Activated naive CD4-positive, alpha-beta T cell (primary cell): Measurements from ENCODE around the gene ARHGEF10L.

Experiments
- DNase-seq, 4 experiments: peaks; one replicate each; lab custom pipeline; 2025; lab: John Stamatoyannopoulos, UW

The ARHGEF10L gene

GRCh38 chr1:17568014-17568900, 28.8 kb downstream of the ARHGEF10L start:
- no peak for DNase-seq

GRCh38 chr1:17569200-17570139, 30.0 kb downstream of the ARHGEF10L start:
- DNase-seq = no peak

- no peak for DNase-seq
Measured at GRCh38 chr1:17570228-17570627, 30.7 kb downstream of the ARHGEF10L start.

- DNase-seq = no peak
Measured at GRCh38 chr1:17572264-17572985, 32.9 kb downstream of the ARHGEF10L start.

GRCh38 chr1:17573518-17574041, 34.1 kb downstream of the ARHGEF10L start:
- no peak for DNase-seq

- DNase-seq = no peak
Measured at GRCh38 chr1:17574516-17574915, 35.0 kb downstream of the ARHGEF10L start.

GRCh38 chr1:17575797-17576518, 36.5 kb downstream of the ARHGEF10L start:
- DNase-seq = no peak

- no peak for DNase-seq
Measured at GRCh38 chr1:17576519-17576853, 37.0 kb downstream of the ARHGEF10L start.

- DNase-seq = no peak
Measured at GRCh38 chr1:17577907-17578297, 38.4 kb downstream of the ARHGEF10L start.

GRCh38 chr1:17579951-17580939, 40.7 kb downstream of the ARHGEF10L start:
- no peak for DNase-seq

GRCh38 chr1:17581389-17582123, 42.1 kb downstream of the ARHGEF10L start:
- no peak for DNase-seq

GRCh38 chr1:17582124-17582774, 42.8 kb downstream of the ARHGEF10L start:
- no peak for DNase-seq

- no peak for DNase-seq
Measured at GRCh38 chr1:17584539-17584938, 45.0 kb downstream of the ARHGEF10L start.

- no peak for DNase-seq
Measured at GRCh38 chr1:17585266-17585987, 45.9 kb downstream of the ARHGEF10L start.

GRCh38 chr1:17586172-17586964, 46.9 kb downstream of the ARHGEF10L start:
- DNase-seq = no peak

GRCh38 chr1:17587693-17588047, 48.2 kb downstream of the ARHGEF10L start:
- no peak for DNase-seq
